HCEC 1CT (cell line): Measurements from ENCODE around the gene STKLD1.
"Not testable (repeated sequence)": the region's sequence is repeated elsewhere in the genome, so short reads cannot be mapped to it uniquely, and the experiment has no call there.

Source experiments
- DNase-seq: peaks from one replicate; pipeline ENCODE4 v3.0.0-alpha.2; 2017

Gene STKLD1

GRCh38 chr9:133389025-133389557, 12.9 kb downstream of the STKLD1 start:
- no peak for DNase-seq

GRCh38 chr9:133389562-133389961, 13.4 kb downstream of the STKLD1 start:
- DNase-seq: no peak

- no peak for DNase-seq
Measured at GRCh38 chr9:133390713-133391112, 14.5 kb downstream of the STKLD1 start.

- DNase-seq: not testable (repeated sequence)
Measured at GRCh38 chr9:133391449-133391848, 15.3 kb downstream of the STKLD1 start.

GRCh38 chr9:133392308-133392707, 16.1 kb downstream of the STKLD1 start:
- DNase-seq: not testable (repeated sequence)

- DNase-seq: no peak
Measured at GRCh38 chr9:133393399-133393798, 17.2 kb downstream of the STKLD1 start.

- no peak for DNase-seq
Measured at GRCh38 chr9:133394687-133395271, 18.6 kb downstream of the STKLD1 start.

GRCh38 chr9:133396952-133397351, 20.8 kb downstream of the STKLD1 start:
- DNase-seq: peak; percentile 6

- no peak for DNase-seq
Measured at GRCh38 chr9:133397370-133397769, 21.2 kb downstream of the STKLD1 start.

GRCh38 chr9:133397895-133398294, 21.7 kb downstream of the STKLD1 start:
- no peak for DNase-seq

GRCh38 chr9:133400292-133400691, 24.1 kb downstream of the STKLD1 start:
- DNase-seq: no peak

GRCh38 chr9:133401588-133401987, 25.4 kb downstream of the STKLD1 start:
- DNase-seq: no peak

- DNase-seq: no peak
Measured at GRCh38 chr9:133402689-133403088, 26.5 kb downstream of the STKLD1 start.

- no peak for DNase-seq
Measured at GRCh38 chr9:133403766-133404453, 27.7 kb downstream of the STKLD1 start.

GRCh38 chr9:133404454-133405002, 28.4 kb downstream of the STKLD1 start:
- no peak for DNase-seq

GRCh38 chr9:133405508-133406438, 29.6 kb downstream of the STKLD1 start:
- DNase-seq: peak; percentile 1

GRCh38 chr9:133406480-133407307, 30.5 kb downstream of the STKLD1 start:
- DNase-seq: peak; percentile 60

GRCh38 chr9:133408042-133408441, 31.9 kb downstream of the STKLD1 start:
- DNase-seq: no peak

- no peak for DNase-seq
Measured at GRCh38 chr9:133415170-133415569, 39.0 kb downstream of the STKLD1 start.

- DNase-seq: peak; percentile 85
Measured at GRCh38 chr9:133417541-133418461, 41.6 kb downstream of the STKLD1 start, which contains the start of gene REXO4. REXO4 (minus strand) TSS chr9:133418010; CDS start chr9:133417844, 166 bp downstream.

- DNase-seq: no peak
Measured at GRCh38 chr9:133419005-133419404, 42.8 kb downstream of the STKLD1 start.
